Mammary epithelial cell (primary cell): Measurements from ENCODE around the gene APC2.
"Not testable (repeated sequence)": the region's sequence is repeated elsewhere in the genome, so short reads cannot be mapped to it uniquely, and the experiment has no call there.

ENCODE experiments used
- CTCF ChIP-seq, 2 donors: IDR thresholded peaks in 1 of 2; conservative IDR thresholded peaks in 1 of 2; 2 replicates each; pipeline ENCODE4 v1.5.1; 2011 to 2012; ENCODE audit warnings: inconsistent platforms in 2 of 2, low read length in 2 of 2, mild to moderate bottlenecking in 2 of 2, control low read depth in 1 of 2, low read depth in 1 of 2; ENCODE audit not compliant: insufficient read depth in 1 of 2; ENCODE audit errors: extremely low read depth in 1 of 2
- EZH2 ChIP-seq: IDR thresholded peaks from 2 replicates; pipeline ENCODE4 v1.6.1; 2012; ENCODE audit warnings: low read length, inconsistent platforms, borderline replicate concordance

GRCh38 chr19:1439525-1440417, 10.2 kb upstream of the APC2 start:
- not testable (repeated sequence) for TF ChIP-seq EZH2; CTCF (conservative IDR thresholded peaks at IDR 0.05 in 1 of 2, IDR thresholded peaks at IDR 0.05 in 1 of 2; ENCODE audit: extremely low read depth in 1 of 2, insufficient read depth in 1 of 2, low read depth in 1 of 2, low read length in 2 of 2)
